Ramos (cell line): ENCODE data around the gene ABCA12.

Experiments
- in situ Hi-C: fragments of 300-500 bp; cut with MboI; formaldehyde crosslinking; loops from one replicate; pipeline ENCODE4 v1.14.3; 2022; ENCODE audit warnings: low sequenced_read_pairs; ENCODE audit not compliant: unreplicated experiment

Gene ABCA12

DNA sequence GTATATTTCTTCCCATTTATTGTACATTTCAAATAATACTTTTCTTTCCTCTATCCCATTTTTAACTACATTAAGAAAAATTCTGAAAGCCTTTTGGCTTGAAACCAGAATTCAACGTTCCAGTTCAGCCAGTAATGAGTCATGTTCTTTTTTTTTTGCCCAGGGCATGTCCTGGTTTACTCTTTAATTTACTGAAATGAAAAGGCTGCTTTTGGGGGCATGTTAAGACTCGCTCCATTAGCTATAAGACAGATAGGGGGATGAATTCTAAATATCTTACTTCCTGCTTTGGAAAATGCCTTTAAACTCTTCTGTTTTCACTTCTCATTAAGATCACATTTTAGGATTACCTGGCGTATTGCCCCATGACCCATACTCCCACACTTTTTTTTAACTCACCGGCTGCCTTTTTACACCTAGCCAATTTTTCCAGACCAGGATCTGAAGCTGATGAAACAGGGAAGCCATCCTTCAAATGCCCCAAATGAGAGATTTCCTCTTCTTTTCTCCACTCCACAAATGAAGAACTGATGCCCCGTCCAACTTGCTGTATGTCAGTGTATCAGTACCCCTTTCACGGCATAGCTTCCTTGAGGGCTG lies 585 bp downstream of the ABCA12 start:
- in situ Hi-C loops: no loop called here

DNA sequence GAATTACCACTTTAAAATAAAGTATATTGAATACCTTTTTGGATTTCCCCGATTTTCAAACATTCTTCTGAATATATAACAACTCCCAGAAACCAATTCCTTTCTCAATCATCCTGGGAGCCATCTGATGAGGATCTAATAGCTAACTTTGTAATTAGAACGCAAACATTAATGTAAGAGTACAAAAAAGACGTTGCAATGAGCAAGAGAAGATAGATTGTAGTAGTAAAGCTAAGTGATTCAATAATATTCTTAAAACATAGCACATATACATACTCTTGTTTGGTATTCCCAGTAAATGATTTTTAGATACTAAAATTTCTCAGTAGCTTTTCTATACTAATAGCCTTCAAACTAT lies 1.1 kb downstream of the ABCA12 start:
- in situ Hi-C loops: no loop called here

DNA sequence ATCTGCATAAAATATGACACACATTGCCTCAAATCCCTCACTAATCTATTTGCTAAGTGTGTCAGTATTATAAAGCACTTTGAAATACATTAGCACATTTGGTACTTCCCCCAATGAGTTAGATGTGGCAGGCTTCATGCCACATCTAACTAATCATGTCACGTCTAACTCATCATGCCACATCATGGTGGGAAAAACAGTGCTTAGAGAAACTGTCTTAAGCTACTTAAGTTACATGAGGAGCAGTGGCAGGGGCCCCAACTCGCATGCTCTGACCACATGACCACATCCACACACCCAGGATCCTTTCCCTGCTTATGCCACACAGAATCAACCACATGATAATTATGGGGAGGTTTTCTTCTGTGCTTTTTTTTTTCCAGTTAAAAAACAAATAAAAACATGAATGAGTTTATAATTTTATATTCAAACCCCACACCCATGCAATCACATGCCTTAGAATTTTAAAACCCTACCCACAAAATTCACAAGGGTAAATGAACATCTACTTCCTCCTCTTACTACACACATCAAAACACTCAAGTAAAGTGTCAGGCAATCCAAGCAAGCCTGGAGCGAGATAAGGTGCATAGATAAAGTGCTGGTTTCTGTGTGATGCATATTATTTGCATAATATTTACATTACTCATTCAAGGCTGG lies 1.6 kb downstream of the ABCA12 start:
- in situ Hi-C loops: no loop called here

DNA sequence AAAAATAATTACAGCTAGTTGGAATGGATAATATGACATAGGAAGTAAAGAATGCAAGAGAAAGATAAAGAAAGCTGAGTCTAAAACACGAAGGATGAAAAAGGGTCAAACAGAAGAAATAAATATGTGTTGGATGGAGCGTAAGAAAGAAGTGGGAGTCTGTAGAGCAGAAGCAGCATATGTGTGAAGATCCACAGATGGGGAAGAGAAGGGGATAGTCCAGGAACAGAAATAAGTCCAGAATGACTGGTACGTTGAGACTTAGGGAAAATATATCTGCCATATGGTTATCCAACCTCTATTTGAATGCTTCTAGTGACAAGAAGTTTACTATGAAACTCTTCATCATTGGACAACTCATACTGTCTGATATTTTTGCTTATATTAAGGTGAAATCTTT lies 18.0 kb downstream of the ABCA12 start:
- in situ Hi-C loops: no loop called here

DNA sequence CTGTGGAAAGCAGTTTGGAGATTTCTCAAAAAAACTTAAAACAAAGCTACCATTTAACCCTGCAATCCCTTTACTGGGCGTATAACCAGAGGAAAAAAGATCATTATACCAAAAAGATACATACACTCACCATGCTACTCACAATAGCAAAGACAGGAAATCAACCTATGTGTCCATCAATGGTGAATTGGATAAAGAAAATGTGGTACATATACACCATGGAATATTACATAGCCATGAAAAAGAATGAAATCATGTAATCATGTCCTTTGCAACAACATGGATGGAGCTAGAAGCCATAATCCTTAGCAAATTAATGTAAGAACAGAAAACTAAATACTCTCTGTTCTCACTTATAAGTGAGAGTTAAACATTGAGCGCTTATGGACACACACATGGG lies 18.6 kb downstream of the ABCA12 start:
- in situ Hi-C loops: no loop called here

DNA sequence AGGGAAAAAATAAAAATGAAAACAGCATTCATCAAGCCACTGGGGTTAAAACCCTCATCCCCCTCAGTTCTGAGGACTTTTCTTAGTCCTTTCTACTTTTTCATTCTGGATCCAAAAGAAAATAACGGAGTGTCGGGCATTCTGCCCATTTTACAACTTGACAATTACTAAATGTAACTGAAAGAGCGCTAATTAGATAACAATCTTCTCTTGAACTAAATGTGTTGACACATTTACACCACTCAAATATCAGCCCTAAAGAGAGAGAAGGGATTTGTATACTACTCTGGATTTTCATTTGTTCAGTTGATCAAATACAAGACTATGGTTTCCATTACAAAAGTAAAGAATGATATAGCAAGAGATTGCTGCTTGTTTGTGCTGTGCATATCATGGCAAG lies 27.5 kb downstream of the ABCA12 start:
- in situ Hi-C loops: no loop called here

DNA sequence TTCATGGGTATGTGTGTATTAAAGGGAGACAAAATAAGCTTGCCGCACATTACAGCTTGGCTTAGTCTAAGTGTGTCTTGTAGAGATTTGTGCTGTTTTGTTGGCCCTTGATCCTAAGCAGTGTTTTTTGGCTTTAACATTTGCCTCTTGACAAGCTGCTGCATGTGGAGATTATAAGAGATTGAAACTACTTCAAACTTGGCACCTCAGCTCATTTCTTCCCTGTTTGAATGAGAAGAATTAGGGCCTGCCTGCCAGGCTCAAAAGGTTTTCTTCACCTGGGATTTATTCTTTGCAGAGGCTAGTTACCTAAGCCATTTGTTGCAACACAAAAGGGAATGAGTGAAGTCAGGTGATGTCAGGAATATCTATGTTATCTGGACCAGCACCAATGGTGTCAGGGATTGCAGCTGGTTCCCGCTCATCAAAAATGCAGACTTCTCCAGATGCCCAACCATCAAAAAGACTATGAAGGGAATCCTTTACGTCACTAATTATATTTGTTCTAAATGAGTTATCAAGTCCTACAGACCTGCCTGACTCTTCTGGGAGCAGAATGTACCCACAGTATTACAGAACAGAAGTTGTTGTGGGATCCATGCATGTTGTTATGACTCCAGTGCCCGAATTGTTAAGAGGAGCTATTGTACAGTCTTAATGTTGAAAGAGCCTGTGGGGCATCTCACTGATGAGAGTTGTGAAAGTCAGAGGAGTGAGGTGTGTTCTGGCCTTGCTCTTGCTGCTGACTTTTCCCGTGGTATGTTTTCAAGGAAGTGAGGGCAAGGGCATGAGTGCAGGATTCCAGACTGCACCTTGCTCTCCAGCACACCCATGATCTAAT lies 31.0 kb downstream of the ABCA12 start:
- in situ Hi-C loops: no loop called here

DNA sequence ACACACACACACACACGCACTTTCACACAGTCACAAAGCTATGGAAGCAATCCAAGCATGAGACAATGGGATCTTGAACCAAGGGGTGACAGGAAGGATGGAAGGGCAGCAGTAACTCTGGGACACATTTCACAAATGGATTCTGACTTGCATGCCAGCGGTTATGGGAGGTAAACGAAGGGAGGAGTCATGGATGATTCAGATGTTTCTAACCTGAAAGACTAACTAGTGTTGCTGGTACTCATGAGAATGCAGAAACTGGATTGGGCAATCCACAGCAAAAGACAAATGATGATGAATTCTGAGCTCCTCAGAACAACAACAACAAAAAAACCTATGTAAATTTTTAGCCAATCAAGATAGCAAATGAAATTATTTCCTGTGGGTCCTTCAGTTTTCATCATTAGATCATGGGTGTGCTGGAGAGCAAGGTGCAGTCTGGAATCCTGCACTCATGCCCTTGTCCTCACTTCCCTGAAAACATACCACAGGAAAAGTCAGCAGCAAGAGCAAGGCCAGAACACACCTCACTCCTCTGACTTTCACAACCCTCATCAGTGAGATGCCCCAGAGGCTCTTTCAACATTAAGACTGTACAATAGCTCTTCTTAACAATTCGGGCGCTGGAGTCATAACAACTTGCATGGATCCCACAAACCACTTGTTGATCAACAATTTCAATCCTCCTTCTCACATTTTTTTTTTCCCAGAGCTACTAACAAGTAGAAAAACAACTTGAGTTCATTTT lies 32.6 kb downstream of the ABCA12 start:
- in situ Hi-C loops: no loop called here

DNA sequence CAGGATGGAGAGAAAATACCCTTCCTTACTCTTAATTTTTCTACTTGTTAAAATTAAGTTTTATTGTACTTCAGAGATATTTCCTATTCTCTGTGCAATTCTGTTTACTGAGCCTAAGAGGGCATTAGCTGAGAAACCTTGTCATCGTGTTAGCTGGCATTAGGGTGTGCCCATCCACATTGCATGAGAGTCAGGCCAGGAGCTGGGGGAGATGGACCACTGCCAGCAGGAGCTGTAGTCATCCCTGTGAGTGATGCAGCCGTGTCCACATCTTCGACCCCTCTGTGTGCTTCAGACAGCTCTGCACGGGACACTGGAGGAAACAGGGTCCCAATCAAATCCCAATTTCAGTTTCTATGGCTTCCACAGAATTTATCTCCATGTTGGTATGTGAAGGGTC lies 34.2 kb downstream of the ABCA12 start:
- in situ Hi-C loops: no loop called here

DNA sequence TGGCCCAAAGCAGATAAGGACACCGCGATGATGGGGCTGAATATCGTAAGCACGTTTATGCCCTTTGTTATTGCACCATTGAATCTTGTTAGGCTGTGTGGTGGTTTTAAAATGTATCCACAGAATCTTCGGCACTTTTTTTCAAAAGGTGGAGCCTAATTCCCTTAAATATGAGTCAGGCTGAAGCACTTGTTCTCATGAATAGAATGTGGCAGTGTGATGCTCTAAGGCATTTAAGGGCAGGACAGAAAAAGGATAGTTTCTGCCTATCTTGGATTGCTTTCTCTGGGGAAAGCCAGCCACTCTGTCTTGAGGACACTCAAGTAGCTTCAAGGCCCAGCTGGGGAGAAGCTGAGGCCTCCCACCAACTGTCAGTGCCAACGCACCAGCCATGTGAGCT lies 39.6 kb downstream of the ABCA12 start:
- in situ Hi-C loops: no loop called here

DNA sequence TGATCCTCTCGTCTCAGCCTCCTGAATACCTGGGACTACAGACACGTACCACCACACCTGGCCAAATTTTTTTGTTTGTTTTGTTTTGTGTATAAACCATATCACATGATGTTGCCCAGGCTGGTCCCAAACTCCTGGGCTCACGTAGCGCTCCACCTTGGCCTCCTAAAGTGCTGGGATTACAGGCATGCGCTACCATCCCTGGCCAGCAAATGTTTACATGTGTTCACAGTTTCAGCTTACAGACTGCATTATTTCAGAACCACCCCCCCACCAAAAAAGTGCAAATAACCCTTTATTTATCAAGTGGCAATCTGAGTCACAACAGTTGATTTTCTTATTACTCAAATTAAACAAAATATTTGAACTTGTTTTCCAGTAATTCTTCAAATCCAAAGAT lies 54.3 kb downstream of the ABCA12 start:
- in situ Hi-C loops: no loop called here

DNA sequence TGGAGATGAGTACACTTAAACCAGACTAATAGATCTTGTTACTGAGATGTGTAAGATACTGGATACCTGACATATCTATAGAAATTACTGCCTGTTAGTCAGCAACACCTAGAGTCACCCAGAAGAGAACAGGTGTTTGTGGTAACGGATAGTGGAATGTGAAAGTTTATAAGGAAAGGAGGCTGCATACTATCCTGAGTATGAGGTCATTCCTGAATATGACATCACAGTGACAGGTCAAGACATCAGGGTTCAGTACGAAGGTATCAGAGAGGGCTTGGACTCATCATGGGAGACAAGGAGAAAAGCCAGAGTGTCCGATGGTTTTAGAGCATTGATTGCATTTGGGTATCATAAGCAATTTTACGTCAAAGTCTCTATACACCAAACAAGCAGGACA lies 55.3 kb downstream of the ABCA12 start:
- in situ Hi-C loops: no loop called here

DNA sequence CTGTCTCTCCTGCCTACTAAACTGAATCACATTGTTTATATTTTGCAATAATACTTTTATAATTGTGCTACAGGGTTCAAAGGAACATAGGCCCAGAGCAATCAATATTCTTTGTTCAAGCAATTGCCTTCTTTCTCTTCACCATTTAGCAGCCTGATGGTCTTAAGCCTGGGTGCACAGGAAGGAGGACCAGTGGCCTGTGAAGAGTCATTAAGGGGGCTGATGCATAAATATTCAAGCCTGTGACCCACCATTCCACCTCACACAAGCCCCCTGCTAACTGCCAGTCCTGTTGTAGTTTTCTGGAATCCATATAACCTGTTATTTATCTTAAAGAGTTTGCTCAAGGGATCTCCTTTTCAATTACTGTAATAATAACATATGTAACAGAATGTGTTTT lies 56.0 kb downstream of the ABCA12 start:
- in situ Hi-C loops: no loop called here

DNA sequence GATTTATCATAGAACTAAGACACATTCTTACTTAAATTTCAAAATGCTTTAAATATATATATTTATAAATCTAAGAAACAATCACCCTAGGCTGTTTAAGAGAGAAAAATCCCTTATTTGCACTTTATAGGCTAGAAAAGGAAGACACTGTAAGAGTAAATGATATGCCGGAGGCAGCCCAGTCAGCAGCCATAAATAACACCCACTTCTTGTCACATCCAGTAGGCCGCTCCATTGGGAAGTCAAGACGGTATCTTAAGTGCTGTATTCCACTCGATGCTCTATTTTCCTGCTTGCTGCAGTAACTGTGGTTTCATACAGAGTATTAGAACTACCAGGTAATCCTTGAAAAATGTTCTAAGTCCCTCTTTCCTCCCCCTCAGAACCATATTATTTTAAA lies 57.9 kb downstream of the ABCA12 start:
- in situ Hi-C loops: no loop called here

DNA sequence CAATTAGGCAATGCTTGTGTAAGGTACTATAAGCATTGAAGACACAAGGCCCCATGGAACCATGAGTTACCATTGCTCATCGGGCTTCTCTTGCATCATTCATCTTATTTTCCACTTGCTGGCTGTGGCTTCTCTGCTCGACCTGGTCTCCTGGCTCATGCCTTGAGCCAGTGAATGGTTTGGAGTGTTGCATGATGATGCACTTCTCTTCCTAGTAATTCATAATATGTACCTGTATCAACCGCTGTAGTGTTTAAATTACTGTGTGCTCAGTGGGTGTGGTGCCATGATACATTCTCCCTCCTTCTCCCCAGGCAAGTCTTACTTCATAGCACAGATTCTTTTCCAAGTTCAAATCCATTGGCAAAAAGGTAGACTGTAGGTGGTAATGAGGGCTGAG lies 66.8 kb downstream of the ABCA12 start:
- in situ Hi-C loops: no loop called here

DNA sequence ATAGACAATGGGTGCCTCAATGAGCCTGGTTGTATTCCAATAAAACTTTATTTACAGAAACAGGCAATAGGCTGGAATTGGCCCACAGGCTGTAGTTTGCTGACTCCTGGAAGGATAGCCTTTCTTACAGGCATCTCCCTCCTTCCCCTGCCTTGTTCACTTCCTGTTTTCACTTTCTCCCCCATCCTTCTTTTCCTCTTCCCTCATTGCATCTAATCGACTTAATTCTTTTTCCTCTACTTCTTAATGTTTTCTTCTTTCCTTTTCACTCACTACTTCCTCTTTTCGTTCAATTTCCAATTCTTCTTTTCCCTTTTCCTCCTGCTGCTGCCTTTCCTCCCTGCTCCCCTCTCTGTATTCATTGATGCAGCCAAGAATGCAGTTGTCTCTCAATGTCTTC lies 70.0 kb downstream of the ABCA12 start:
- in situ Hi-C loops: no loop called here

DNA sequence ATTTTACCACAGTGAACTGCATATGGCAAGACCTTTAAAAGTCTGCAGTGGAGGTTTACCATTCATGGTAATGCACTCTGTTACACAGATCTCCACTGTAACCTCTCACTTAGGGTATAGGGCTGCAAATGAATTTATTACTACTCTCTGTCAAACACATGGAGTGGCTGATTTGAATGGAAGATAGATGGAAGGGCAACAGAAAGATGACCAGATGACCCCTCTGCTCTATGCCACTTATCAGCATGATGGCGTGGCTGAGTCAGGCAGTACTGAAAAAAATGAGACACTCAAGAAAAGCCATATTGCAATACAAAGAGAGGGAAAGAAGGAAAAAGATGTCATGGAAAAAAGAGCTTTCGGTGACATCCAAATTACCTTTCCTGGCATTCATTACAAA lies 72.3 kb downstream of the ABCA12 start:
- in situ Hi-C loops: no loop called here

DNA sequence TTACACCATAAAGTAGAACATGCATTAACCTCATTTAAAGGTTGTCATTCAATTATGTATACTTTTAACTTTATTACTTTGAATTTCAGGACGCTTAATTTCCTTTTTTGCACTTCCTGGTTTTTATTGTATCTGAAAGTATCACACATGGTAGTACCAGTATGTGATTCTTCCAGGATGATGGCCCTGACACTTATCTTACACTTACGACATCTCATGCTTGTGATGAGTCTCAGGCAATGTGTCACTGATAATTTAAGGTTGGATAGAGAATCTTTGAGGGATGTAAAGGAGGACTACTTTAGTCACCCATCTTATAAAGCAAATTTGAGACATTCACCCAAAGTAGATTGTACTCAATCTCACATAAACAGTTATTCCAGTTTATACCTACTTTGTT lies 74.9 kb downstream of the ABCA12 start:
- in situ Hi-C loops: no loop called here

DNA sequence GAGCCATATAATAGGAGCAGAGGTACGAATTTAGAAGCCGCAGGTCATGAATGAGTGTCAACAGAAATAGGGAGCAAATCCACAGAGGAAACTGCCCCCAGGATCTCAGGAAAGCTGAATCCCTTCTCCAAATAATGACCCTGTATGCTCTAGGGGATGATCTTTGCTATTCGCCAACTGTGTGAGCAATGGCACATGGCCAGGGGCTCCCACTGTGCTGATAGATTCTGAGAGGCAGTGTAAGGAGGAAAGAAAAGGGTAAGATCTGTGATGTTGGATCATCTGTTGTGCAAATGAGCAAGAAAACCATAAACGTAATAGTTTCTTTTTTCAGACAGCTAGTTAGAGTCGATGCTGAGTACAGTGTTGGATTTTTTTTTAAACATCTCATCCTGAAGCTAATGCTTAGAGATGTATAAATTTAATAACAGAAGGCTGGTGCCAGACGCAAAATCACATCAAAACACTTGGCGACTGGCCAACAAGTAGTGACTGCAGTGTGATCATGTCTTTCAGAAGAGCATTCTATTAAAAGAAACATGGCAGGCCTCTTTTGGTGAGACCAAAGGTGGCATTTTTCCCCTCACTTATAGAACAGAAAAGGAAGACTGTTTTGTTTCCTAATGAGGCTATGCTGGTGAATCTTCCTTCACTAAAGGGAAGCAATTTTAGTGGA lies 77.4 kb downstream of the ABCA12 start:
- in situ Hi-C loops: no loop called here

DNA sequence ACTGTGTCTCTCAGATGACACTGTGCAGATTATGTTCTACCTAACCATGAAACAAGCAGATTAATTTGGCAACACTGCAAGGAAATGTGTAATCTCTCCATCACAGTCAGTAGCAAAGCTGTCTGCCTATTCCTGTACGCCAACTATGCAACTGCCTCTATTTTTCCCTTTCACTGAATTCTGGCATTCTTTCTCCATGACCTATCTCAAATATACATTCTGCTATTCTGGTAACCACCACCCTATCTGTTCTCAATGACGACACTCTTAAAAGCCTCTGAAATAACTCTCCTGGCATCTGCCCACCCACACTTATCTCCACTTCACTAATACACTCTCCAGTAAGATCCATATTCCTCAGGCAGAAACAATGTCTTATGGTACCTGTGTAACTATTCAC lies 78.7 kb downstream of the ABCA12 start:
- in situ Hi-C loops: no loop called here
